Effector memory CD4-positive, alpha-beta T cell (primary cell): ENCODE results near the gene CUL3.
"Not testable (repeated sequence)": the region's sequence is repeated elsewhere in the genome, so short reads cannot be mapped to it uniquely, and the experiment has no call there.

ENCODE experiments used
- DNase-seq, 3 donors: peaks; one replicate each; pipeline ENCODE4 v3.0.0-alpha.2; 2020
- H3K27ac ChIP-seq: 2 replicates; pipeline ENCODE4 v1.7.0; 2013; ENCODE audit warnings: mild to moderate bottlenecking, low read length, moderate library complexity; ENCODE audit not compliant: insufficient read depth, poor library complexity, severe bottlenecking
- H3K27me3 ChIP-seq: replicated peaks from 2 replicates; pipeline ENCODE4 v1.7.0; 2013; ENCODE audit warnings: mild to moderate bottlenecking, low read length; ENCODE audit not compliant: insufficient read depth, control insufficient read depth, poor library complexity, severe bottlenecking
- H3K36me3 ChIP-seq: 2 replicates; pipeline ENCODE4 v1.7.0; 2013; ENCODE audit warnings: mild to moderate bottlenecking, low read length, moderate library complexity; ENCODE audit not compliant: control insufficient read depth, insufficient read depth
- H3K4me1 ChIP-seq: 2 replicates; pipeline ENCODE4 v1.7.0; 2013; ENCODE audit warnings: low read length, mild to moderate bottlenecking; ENCODE audit not compliant: control insufficient read depth, insufficient read depth, poor library complexity, severe bottlenecking
- H3K4me3 ChIP-seq: 2 replicates; pipeline ENCODE4 v1.7.0; 2013; ENCODE audit warnings: low read length, low read depth, mild to moderate bottlenecking; ENCODE audit not compliant: insufficient read depth, poor library complexity, severe bottlenecking
- H3K9me3 ChIP-seq: 2 replicates; pipeline ENCODE4 v1.7.0; 2013; ENCODE audit warnings: mild to moderate bottlenecking, low read length, moderate library complexity; ENCODE audit not compliant: control insufficient read depth
- total RNA-seq, 3 donors: gene quantifications; one replicate each; lab custom pipeline; 2026; lab: John Stamatoyannopoulos, UW

Gene CUL3
- 76.9 to 110 (median 105) reads per million in 3 donors for total RNA-seq

GRCh38 chr2:224585211-224586088, at the start of gene CUL3:
CUL3 (minus strand) TSS chr2:224585363; CDS start chr2:224585009, 354 bp downstream.
- no peaks in the 10 kb centered on the region for H3K27me3 ChIP-seq
- peaks cover 25% of the 10 kb centered on the region for H3K4me1 ChIP-seq
- H3K27ac ChIP-seq, result peak within 1 kb of the TSS; percentile 80
- H3K4me3 ChIP-seq, result peak within 1 kb of the TSS; percentile 83
- DNase-seq, result peak; percentile 99
- H3K9me3 ChIP-seq, result no peaks in the 10 kb centered on the region
- H3K36me3 ChIP-seq, result no peaks in the 10 kb centered on the region

GRCh38 chr2:224630659-224631550, 45.7 kb upstream of the CUL3 start:
- Histone ChIP-seq H3K9me3 (no peaks in the 10 kb centered on the region), H3K36me3 (no peaks in the 10 kb centered on the region), H3K4me1 (no peaks in the 10 kb centered on the region), H3K27ac (no peak overlapping the region), H3K27me3 (no peaks in the 10 kb centered on the region), H3K4me3 (no peak overlapping the region)
- DNase-seq, result no peak

GRCh38 chr2:224628416-224628815, 43.3 kb upstream of the CUL3 start:
- Histone ChIP-seq H3K4me1 (no peaks in the 10 kb centered on the region), H3K27ac (no peak overlapping the region), H3K27me3 (no peaks in the 10 kb centered on the region), H3K36me3 (no peaks in the 10 kb centered on the region), H3K4me3 (no peak overlapping the region), H3K9me3 (no peaks in the 10 kb centered on the region)
- no peak for DNase-seq

GRCh38 chr2:224626735-224627134, 41.6 kb upstream of the CUL3 start:
- no peak for DNase-seq
- no peaks in the 10 kb centered on the region for H3K36me3 ChIP-seq
- no peaks in the 10 kb centered on the region for H3K27me3 ChIP-seq
- no peak overlapping the region for H3K27ac ChIP-seq
- no peak overlapping the region for H3K4me3 ChIP-seq
- H3K9me3 ChIP-seq, result no peaks in the 10 kb centered on the region
- no peaks in the 10 kb centered on the region for H3K4me1 ChIP-seq

GRCh38 chr2:224613543-224614286, 28.6 kb upstream of the CUL3 start:
- Histone ChIP-seq H3K36me3 (no peaks in the 10 kb centered on the region), H3K4me1 (no peaks in the 10 kb centered on the region), H3K4me3 (no peak overlapping the region), H3K27ac (no peak overlapping the region), H3K9me3 (no peaks in the 10 kb centered on the region), H3K27me3 (no peaks in the 10 kb centered on the region)
- no peak for DNase-seq

- Histone ChIP-seq H3K4me3 (no peak overlapping the region), H3K36me3 (no peaks in the 10 kb centered on the region), H3K27ac (no peak overlapping the region), H3K27me3 (no peaks in the 10 kb centered on the region), H3K4me1 (no peaks in the 10 kb centered on the region), H3K9me3 (no peaks in the 10 kb centered on the region)
- no peak for DNase-seq
These were observed 27.4 kb upstream of the CUL3 start for GRCh38 chr2:224612578-224612977.

- Histone ChIP-seq H3K36me3 (no peaks in the 10 kb centered on the region), H3K4me1 (no peaks in the 10 kb centered on the region), H3K27ac (no peak overlapping the region), H3K9me3 (no peaks in the 10 kb centered on the region), H3K4me3 (no peak overlapping the region), H3K27me3 (no peaks in the 10 kb centered on the region)
- DNase-seq, result no peak
These were observed 26.8 kb upstream of the CUL3 start for GRCh38 chr2:224611938-224612337.

- Histone ChIP-seq H3K4me1 (no peaks in the 10 kb centered on the region), H3K27me3 (no peaks in the 10 kb centered on the region)
These were observed 22.9 kb upstream of the CUL3 start for GRCh38 chr2:224608104-224608503.

GRCh38 chr2:224603746-224604500, 18.8 kb upstream of the CUL3 start:
- not testable (repeated sequence) for H3K36me3 ChIP-seq, H3K9me3 ChIP-seq, H3K4me3 ChIP-seq, H3K4me1 ChIP-seq, DNase-seq, H3K27me3 ChIP-seq, H3K27ac ChIP-seq

More at GRCh38 chr2:224608104-224608503, 22.9 kb upstream of the CUL3 start:
- Histone ChIP-seq H3K9me3 (no peaks in the 10 kb centered on the region), H3K27ac (no peak overlapping the region), H3K4me3 (no peak overlapping the region), H3K36me3 (no peaks in the 10 kb centered on the region)
- DNase-seq, result no peak
